Left ventricle myocardium superior (tissue), 1 donor: ENCODE results near the gene PLA2G4B. TPM values are rescaled to one million over a fixed set of nuclear protein-coding genes. Genes with fewer than 3 reads are reported as not detected.

Experiments
- ATAC-seq: fragments of 200-7000 bp; cut with Tn5 transposase; one replicate; pipeline ENCODE4 v1.9.1; 2020; ENCODE audit warnings: mild to moderate bottlenecking, moderate library complexity
- DNase-seq: peaks from one replicate; pipeline ENCODE4 v3.0.0-alpha.2; 2020
- intact Hi-C: fragments of 100-400 bp; cut with micrococcal nuclease; formaldehyde crosslinking; loops from one replicate; pipeline ENCODE4 v1.11.0; 2022
- microRNA-seq: library from miRNA; unstranded; fragments of <30 nt; microRNA quantifications from one replicate; pipeline ENCODE4 v1.2.0, GENCODE V29; 2020; ENCODE audit warnings: borderline number of aligned reads
- total RNA-seq: library from RNA; stranded (reverse); fragmentation: NEBNext Ultra II Directional; extraction: Animal tissue kit (Norgen Biotek cat#: 25700); gene quantifications from one replicate; pipeline ENCODE4 v1.2.1, GENCODE V29; 2021
- donor health status: DM: no; HTN: yes; CAD: no; lungs with severe emphysema.

PLA2G4B gene
- total RNA-seq, 1 donor from 2014 or later, result 5.7 TPM

- no peak for DNase-seq
- intact Hi-C loops, result no loop called here
- no peak for ATAC-seq
These were observed 55.0 kb downstream of the PLA2G4B start, which contains the start of gene SPTBN5 for GRCh38 chr15:41893422-41894250. Gene SPTBN5 (minus strand): TSS chr15:41894053. CDS start chr15:41893497, 556 bp downstream.

DNA sequence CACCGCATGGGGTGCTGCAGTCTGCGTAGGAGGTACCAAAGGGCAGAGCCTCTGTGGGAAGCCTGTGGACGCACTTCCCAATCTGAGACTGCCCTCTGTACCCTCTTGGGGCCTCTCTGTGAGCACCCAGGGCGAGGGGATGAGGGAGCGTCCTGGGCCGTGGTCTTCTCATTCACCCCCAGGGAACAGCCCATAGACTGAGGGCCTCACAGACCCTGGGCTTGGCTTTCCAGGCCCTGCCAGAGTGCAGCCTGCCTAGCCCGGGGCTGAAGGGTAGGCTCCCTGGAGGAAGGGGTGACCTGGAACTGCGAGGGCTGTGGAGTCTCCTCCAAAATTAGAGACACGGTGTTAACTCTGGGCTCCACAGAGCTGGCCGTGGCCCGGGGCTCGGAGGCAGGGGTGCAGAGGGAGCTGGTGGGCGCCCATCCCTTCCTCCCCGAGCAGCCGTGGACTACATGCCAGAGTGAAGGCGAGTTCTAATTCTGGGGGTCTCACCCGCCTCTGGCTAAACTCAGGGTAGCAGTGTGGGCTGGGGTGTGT lies 55.7 kb downstream of the PLA2G4B start:
- intact Hi-C loops, result no loop called here
- ATAC-seq, result peak; percentile 2
- DNase-seq, result no peak

DNA sequence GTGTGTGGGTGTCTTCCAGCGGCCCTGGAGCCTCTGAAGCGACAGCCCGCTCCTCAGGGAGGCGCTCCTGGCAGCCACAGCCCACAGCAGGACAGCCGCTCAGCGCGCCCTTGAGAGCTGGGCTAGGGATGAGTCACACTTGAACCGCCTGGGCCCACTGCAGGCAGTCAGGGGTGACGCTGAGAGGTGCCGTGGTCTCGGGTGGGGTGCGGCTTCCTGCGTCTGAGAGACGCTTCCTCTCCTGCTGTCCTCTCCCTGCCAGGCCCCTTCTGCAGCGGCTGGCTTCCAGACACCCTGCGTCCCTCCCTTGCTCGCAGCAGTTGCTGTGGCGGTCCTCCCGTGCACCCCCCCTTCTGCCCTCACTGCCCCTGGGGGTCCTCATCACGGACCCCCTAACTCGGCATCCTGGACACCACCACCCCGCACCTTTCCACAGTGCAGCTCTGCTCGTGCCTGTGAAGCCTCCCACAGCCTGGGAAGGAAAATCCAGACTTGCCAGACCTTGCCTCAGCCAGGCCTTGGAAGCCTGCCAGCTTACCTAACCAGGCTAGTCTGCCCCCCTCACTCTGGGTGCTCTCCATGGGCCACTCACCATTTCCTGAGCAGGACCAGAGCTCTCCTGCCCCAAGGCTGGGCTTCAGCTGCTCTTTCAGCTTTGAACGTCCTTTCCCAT lies 56.3 kb downstream of the PLA2G4B start:
- peak; percentile 80 for ATAC-seq
- intact Hi-C loops, result no loop called here
- DNase-seq, result peak; percentile 89

DNA sequence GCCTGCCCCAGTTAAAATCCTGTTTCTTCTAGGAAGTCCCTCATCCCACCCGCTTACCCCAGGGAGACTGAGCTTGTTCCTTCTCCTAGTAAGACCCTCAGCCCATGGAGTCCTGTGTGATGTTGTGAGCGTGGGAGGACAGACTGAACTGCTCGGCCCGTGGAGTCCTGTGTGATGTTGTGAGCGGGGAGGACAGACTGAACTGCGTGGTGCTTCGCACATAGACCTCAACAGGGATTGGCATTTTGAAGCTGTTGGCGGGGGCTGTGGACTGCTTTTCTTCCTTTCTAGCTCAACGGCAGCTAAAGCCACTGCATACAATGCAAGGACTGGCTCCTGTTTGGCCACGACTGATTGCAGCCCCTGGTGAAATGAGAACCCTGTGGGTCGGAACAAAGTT lies 56.8 kb downstream of the PLA2G4B start:
- DNase-seq (no peak), ATAC-seq (no peak)
- intact Hi-C loops, result no loop called here

DNA sequence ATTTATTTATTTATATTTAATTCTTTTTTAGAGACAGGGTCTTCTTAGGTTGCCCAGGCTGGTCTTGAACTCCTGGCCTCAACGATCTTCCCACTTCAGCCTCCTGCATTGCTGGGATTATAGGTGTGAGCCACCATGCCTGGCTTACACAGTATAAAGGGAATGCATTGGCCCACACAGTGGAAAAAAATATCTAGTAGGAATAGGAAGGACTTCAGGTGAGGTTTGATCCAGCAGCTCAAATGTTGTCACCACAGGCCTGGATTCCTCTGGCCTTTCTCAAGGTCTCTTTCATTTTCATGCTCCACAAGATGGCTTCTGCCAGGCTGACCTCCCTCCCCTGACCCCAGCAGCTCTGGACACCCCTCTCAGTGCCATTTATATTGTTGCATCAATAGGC lies 57.3 kb downstream of the PLA2G4B start:
- no peak for DNase-seq

DNA sequence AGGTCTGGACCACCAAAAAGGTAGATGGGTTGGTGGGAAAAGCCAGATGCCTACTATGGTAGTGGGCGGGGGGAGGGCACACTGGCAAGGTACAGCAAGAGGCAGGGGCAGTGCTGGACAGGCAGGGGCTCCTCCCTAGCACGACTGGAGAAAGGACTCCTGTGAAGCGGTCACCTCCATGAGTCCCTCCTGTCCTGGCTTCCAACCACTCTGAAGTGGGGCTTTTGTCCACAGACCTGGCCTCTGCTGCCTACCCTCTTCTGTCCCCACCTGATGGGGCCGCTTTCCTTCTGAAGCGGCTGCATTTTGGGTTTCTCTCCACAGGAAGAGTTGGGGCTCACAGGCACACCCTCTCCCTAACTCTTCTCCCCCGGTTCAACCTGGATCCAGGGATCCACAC lies 57.9 kb downstream of the PLA2G4B start:
- intact Hi-C loops, result no loop called here
- ATAC-seq, result no peak
- no peak for DNase-seq

More for the DNA sequence above, 57.3 kb downstream of the PLA2G4B start:
- intact Hi-C loops, result no loop called here
- no peak for ATAC-seq

DNA sequence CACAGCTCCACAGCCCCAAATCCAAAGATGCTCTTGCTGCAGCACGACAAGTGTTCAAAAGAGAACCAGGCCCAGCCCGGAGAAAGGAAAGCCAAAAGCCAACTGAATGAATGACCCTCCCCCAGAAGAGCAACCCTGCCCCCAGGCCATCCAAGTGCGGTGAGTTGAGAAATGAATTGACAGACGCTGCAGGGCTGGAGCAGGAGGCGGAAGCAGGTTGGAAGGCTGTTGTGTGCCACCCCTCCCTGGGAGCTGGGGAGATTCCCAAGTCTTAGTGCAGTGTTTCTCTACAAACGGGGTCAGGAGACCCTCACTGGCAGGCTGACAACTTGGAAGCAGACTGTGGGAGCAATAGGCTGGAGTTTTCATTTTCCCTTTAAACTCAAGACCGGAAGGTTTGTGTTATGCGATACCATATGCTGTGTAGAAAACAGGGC lies 58.7 kb downstream of the PLA2G4B start:
- intact Hi-C loops, result no loop called here
- ATAC-seq (no peak), DNase-seq (no peak)

Small RNA genes lying within 50 kb of the gene (microRNA-seq; reads per million reads assigned to microRNA genes)
- gene MIR4310, result not detected

Other genes starting within 250 kb of the PLA2G4B start
- gene MGA, start 178.4 kb upstream of the PLA2G4B start, total RNA-seq, result 28.8 TPM
- 17.0 TPM for gene MAPKBP1, start 64.4 kb upstream of the PLA2G4B start, total RNA-seq
- 16.7 TPM for gene JMJD7, start 10.8 kb upstream of the PLA2G4B start, total RNA-seq
- 3.6 TPM for gene SPTBN5, start 55.2 kb downstream of the PLA2G4B start, total RNA-seq
- gene EHD4, start 133.7 kb downstream of the PLA2G4B start, total RNA-seq, result 53.5 TPM
- gene PLA2G4E, start 182.2 kb downstream of the PLA2G4B start, total RNA-seq, result not detected